ENCODE data around the gene SH3PXD2B.

Gene SH3PXD2B

GRCh38 chr5:172388246-172388733, 66.0 kb downstream of the SH3PXD2B start:
- Histone ChIP-seq H3K9me3 (ENCODE audit: control insufficient read depth in 1 of 2, low read length in 2 of 2) (no peaks in the 10 kb centered on the region), H3K36me3 (ENCODE audit: control insufficient read depth in 1 of 2, insufficient read depth in 2 of 2, low read length in 2 of 2) (no peaks in the 10 kb centered on the region), H3K4me1 (ENCODE audit: control insufficient read depth in 1 of 2, insufficient read depth in 2 of 2, low read length in 2 of 2) (peaks cover 0 to 4% of the 10 kb centered on the region in 2 donors), H3K4me3 (ENCODE audit: low read depth in 1 of 2, low read length in 2 of 2) (no peak overlapping the region), H3K9ac (ENCODE audit: low read depth in 1 of 2, low read length in 2 of 2) (no peak overlapping the region), H3K27ac (ENCODE audit: low read depth, low read length) (no peak overlapping the region), H3K27me3 (ENCODE audit: control insufficient read depth in 1 of 2, insufficient read depth in 2 of 2, low read length in 2 of 2) (no peaks in the 10 kb centered on the region)

- Histone ChIP-seq H3K4me3 (ENCODE audit: low read depth in 1 of 2, low read length in 2 of 2) (no peak overlapping the region), H3K9ac (ENCODE audit: low read depth in 1 of 2, low read length in 2 of 2) (no peak overlapping the region), H3K27me3 (ENCODE audit: control insufficient read depth in 1 of 2, insufficient read depth in 2 of 2, low read length in 2 of 2) (no peaks in the 10 kb centered on the region), H3K9me3 (ENCODE audit: control insufficient read depth in 1 of 2, low read length in 2 of 2) (no peaks in the 10 kb centered on the region), H3K27ac (ENCODE audit: low read depth, low read length) (no peak overlapping the region), H3K36me3 (ENCODE audit: control insufficient read depth in 1 of 2, insufficient read depth in 2 of 2, low read length in 2 of 2) (peaks cover 3% of the 10 kb centered on the region in 2 donors), H3K4me1 (ENCODE audit: control insufficient read depth in 1 of 2, insufficient read depth in 2 of 2, low read length in 2 of 2) (peaks cover 0 to 13% of the 10 kb centered on the region in 2 donors)
Observed at GRCh38 chr5:172385707-172386106, 68.6 kb downstream of the SH3PXD2B start.

DNA sequence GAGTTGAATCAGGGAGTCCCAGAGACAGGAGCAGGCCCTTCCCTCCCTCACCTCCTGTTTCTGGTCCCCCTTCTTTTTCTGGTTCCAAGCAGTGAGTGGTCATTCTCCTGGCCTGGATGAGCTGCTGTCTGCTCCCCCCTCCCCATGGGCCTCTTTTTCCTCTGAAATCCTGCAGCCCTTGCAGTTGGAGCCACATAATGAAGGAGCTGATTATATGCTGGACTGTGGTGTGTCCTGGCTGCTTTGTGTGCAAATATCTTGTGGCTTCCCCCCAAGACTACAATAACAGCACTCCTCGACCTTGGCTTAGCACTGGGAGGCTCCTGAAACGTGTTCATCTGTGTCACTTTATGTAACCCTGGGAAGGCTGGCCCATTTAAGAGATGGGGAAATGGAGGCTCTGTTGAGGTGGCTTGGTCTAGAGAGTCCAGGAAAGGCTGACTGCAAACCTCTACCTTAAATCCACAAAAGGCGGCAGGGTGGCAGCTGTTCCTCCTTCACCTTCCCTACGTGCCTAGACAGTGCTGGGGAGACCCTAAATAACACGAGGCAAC, 69.2 kb downstream of the SH3PXD2B start:
- no peak overlapping the region for H3K9ac ChIP-seq (ENCODE audit: low read depth in 1 of 2, low read length in 2 of 2)
- H3K9me3 ChIP-seq (ENCODE audit: control insufficient read depth in 1 of 2, low read length in 2 of 2): no peaks in the 10 kb centered on the region
- peaks cover 3% of the 10 kb centered on the region in 2 donors for H3K36me3 ChIP-seq (ENCODE audit: control insufficient read depth in 1 of 2, insufficient read depth in 2 of 2, low read length in 2 of 2)
- no peaks in the 10 kb centered on the region for H3K27me3 ChIP-seq (ENCODE audit: control insufficient read depth in 1 of 2, insufficient read depth in 2 of 2, low read length in 2 of 2)
- H3K4me3 ChIP-seq (ENCODE audit: low read depth in 1 of 2, low read length in 2 of 2): no peak overlapping the region
- H3K27ac ChIP-seq (ENCODE audit: low read depth, low read length): no peak overlapping the region
- peaks cover 0 to 13% of the 10 kb centered on the region in 2 donors for H3K4me1 ChIP-seq (ENCODE audit: control insufficient read depth in 1 of 2, insufficient read depth in 2 of 2, low read length in 2 of 2)

GRCh38 chr5:172383191-172383802, 71.0 kb downstream of the SH3PXD2B start:
- no peak overlapping the region for H3K27ac ChIP-seq (ENCODE audit: low read depth, low read length)
- no peaks in the 10 kb centered on the region for H3K27me3 ChIP-seq (ENCODE audit: control insufficient read depth in 1 of 2, insufficient read depth in 2 of 2, low read length in 2 of 2)
- H3K9me3 ChIP-seq (ENCODE audit: control insufficient read depth in 1 of 2, low read length in 2 of 2): no peaks in the 10 kb centered on the region
- no peak overlapping the region for H3K9ac ChIP-seq (ENCODE audit: low read depth in 1 of 2, low read length in 2 of 2)
- H3K4me1 ChIP-seq (ENCODE audit: control insufficient read depth in 1 of 2, insufficient read depth in 2 of 2, low read length in 2 of 2): peaks cover 0 to 13% of the 10 kb centered on the region in 2 donors
- peaks cover 3% of the 10 kb centered on the region in 2 donors for H3K36me3 ChIP-seq (ENCODE audit: control insufficient read depth in 1 of 2, insufficient read depth in 2 of 2, low read length in 2 of 2)
- no peak overlapping the region for H3K4me3 ChIP-seq (ENCODE audit: low read depth in 1 of 2, low read length in 2 of 2)

- H3K27ac ChIP-seq (ENCODE audit: low read depth, low read length): no peak overlapping the region
- H3K4me1 ChIP-seq (ENCODE audit: control insufficient read depth in 1 of 2, insufficient read depth in 2 of 2, low read length in 2 of 2): peaks cover 0 to 13% of the 10 kb centered on the region in 2 donors
- peaks cover 3 to 8% of the 10 kb centered on the region in 2 donors for H3K36me3 ChIP-seq (ENCODE audit: control insufficient read depth in 1 of 2, insufficient read depth in 2 of 2, low read length in 2 of 2)
- no peaks in the 10 kb centered on the region for H3K9me3 ChIP-seq (ENCODE audit: control insufficient read depth in 1 of 2, low read length in 2 of 2)
- H3K4me3 ChIP-seq (ENCODE audit: low read depth in 1 of 2, low read length in 2 of 2): no peak overlapping the region
- no peak overlapping the region for H3K9ac ChIP-seq (ENCODE audit: low read depth in 1 of 2, low read length in 2 of 2)
- H3K27me3 ChIP-seq (ENCODE audit: control insufficient read depth in 1 of 2, insufficient read depth in 2 of 2, low read length in 2 of 2): no peaks in the 10 kb centered on the region
Observed at GRCh38 chr5:172380987-172381643, 73.2 kb downstream of the SH3PXD2B start.

GRCh38 chr5:172380301-172380986, 73.9 kb downstream of the SH3PXD2B start:
- Histone ChIP-seq H3K36me3 (ENCODE audit: control insufficient read depth in 1 of 2, insufficient read depth in 2 of 2, low read length in 2 of 2) (peaks cover 3 to 8% of the 10 kb centered on the region in 2 donors), H3K9me3 (ENCODE audit: control insufficient read depth in 1 of 2, low read length in 2 of 2) (no peaks in the 10 kb centered on the region), H3K27ac (ENCODE audit: low read depth, low read length) (no peak overlapping the region), H3K27me3 (ENCODE audit: control insufficient read depth in 1 of 2, insufficient read depth in 2 of 2, low read length in 2 of 2) (no peaks in the 10 kb centered on the region), H3K9ac (ENCODE audit: low read depth in 1 of 2, low read length in 2 of 2) (no peak overlapping the region), H3K4me1 (ENCODE audit: control insufficient read depth in 1 of 2, insufficient read depth in 2 of 2, low read length in 2 of 2) (peaks cover 0 to 13% of the 10 kb centered on the region in 2 donors), H3K4me3 (ENCODE audit: low read depth in 1 of 2, low read length in 2 of 2) (no peak overlapping the region)

GRCh38 chr5:172379481-172379880, 74.8 kb downstream of the SH3PXD2B start:
- H3K27ac ChIP-seq (ENCODE audit: low read depth, low read length): no peak overlapping the region
- no peaks in the 10 kb centered on the region for H3K27me3 ChIP-seq (ENCODE audit: control insufficient read depth in 1 of 2, insufficient read depth in 2 of 2, low read length in 2 of 2)
- H3K36me3 ChIP-seq (ENCODE audit: control insufficient read depth in 1 of 2, insufficient read depth in 2 of 2, low read length in 2 of 2): peaks cover 3 to 8% of the 10 kb centered on the region in 2 donors
- no peak overlapping the region for H3K4me3 ChIP-seq (ENCODE audit: low read depth in 1 of 2, low read length in 2 of 2)
- no peak overlapping the region for H3K9ac ChIP-seq (ENCODE audit: low read depth in 1 of 2, low read length in 2 of 2)
- peaks cover 0 to 13% of the 10 kb centered on the region in 2 donors for H3K4me1 ChIP-seq (ENCODE audit: control insufficient read depth in 1 of 2, insufficient read depth in 2 of 2, low read length in 2 of 2)
- H3K9me3 ChIP-seq (ENCODE audit: control insufficient read depth in 1 of 2, low read length in 2 of 2): no peaks in the 10 kb centered on the region

DNA sequence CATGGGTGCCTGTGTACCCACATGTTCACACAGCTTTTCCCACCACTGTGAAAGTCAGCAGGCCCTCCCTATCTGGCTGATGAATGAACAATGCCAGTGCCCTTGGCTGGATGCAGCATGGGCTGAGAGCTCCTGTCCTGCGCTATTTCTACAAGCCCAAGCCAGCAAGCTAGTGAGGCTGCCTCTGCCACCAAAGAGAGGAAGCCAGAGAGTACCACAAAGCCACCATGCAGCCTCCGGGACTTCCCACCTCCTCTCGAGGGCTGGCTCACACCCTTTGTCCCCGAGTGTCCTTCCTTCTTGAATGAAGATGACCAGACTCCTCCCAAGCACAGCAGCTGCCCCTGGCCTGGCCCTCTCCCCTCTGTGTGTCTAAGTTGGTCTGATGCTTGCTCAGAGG, 76.5 kb downstream of the SH3PXD2B start:
- Histone ChIP-seq H3K9me3 (ENCODE audit: control insufficient read depth in 1 of 2, low read length in 2 of 2) (no peaks in the 10 kb centered on the region), H3K27ac (ENCODE audit: low read depth, low read length) (no peak overlapping the region), H3K27me3 (ENCODE audit: control insufficient read depth in 1 of 2, insufficient read depth in 2 of 2, low read length in 2 of 2) (no peaks in the 10 kb centered on the region), H3K4me1 (ENCODE audit: control insufficient read depth in 1 of 2, insufficient read depth in 2 of 2, low read length in 2 of 2) (peaks cover 0 to 5% of the 10 kb centered on the region in 2 donors), H3K4me3 (ENCODE audit: low read depth in 1 of 2, low read length in 2 of 2) (no peak overlapping the region), H3K9ac (ENCODE audit: low read depth in 1 of 2, low read length in 2 of 2) (no peak overlapping the region), H3K36me3 (ENCODE audit: control insufficient read depth in 1 of 2, insufficient read depth in 2 of 2, low read length in 2 of 2) (peaks cover 3 to 8% of the 10 kb centered on the region in 2 donors)

DNA sequence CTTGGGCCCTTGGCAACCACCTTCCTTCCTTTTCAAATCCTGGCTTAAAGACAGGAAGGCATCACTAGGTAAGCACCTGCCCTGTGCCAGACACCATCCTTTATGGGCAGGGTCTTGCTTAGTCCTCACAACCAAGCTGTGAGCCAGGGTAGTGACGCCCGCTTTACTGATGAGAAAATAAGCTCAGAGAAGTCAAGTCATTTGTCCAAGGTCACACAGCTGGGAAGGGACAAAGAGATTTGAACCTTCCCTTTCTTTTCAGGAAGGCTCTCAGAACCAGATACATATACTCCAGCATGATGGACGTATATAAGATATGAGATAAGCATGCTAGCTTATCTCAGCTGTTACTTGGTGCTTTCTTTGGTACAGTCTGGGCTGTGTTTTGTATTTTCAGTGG, 76.9 kb downstream of the SH3PXD2B start:
- H3K36me3 ChIP-seq (ENCODE audit: control insufficient read depth in 1 of 2, insufficient read depth in 2 of 2, low read length in 2 of 2): peaks cover 3 to 8% of the 10 kb centered on the region in 2 donors
- H3K4me3 ChIP-seq (ENCODE audit: low read depth in 1 of 2, low read length in 2 of 2): no peak overlapping the region
- H3K9ac ChIP-seq (ENCODE audit: low read depth in 1 of 2, low read length in 2 of 2): no peak overlapping the region
- H3K27me3 ChIP-seq (ENCODE audit: control insufficient read depth in 1 of 2, insufficient read depth in 2 of 2, low read length in 2 of 2): no peaks in the 10 kb centered on the region
- no peak overlapping the region for H3K27ac ChIP-seq (ENCODE audit: low read depth, low read length)
- no peaks in the 10 kb centered on the region for H3K9me3 ChIP-seq (ENCODE audit: control insufficient read depth in 1 of 2, low read length in 2 of 2)
- peaks cover 0 to 5% of the 10 kb centered on the region in 2 donors for H3K4me1 ChIP-seq (ENCODE audit: control insufficient read depth in 1 of 2, insufficient read depth in 2 of 2, low read length in 2 of 2)

GRCh38 chr5:172374783-172375182, 79.5 kb downstream of the SH3PXD2B start:
- Histone ChIP-seq H3K4me1 (ENCODE audit: control insufficient read depth in 1 of 2, insufficient read depth in 2 of 2, low read length in 2 of 2) (no peaks in the 10 kb centered on the region), H3K27me3 (ENCODE audit: control insufficient read depth in 1 of 2, insufficient read depth in 2 of 2, low read length in 2 of 2) (no peaks in the 10 kb centered on the region), H3K36me3 (ENCODE audit: control insufficient read depth in 1 of 2, insufficient read depth in 2 of 2, low read length in 2 of 2) (peaks cover 4 to 6% of the 10 kb centered on the region in 2 donors), H3K9ac (ENCODE audit: low read depth in 1 of 2, low read length in 2 of 2) (no peak overlapping the region), H3K4me3 (ENCODE audit: low read depth in 1 of 2, low read length in 2 of 2) (no peak overlapping the region), H3K9me3 (ENCODE audit: control insufficient read depth in 1 of 2, low read length in 2 of 2) (peaks cover 9% of the 10 kb centered on the region in 2 donors), H3K27ac (ENCODE audit: low read depth, low read length) (no peak overlapping the region)

Measured in duodenal mucosa (tissue), 2 donors.